GM12878 (cell line): ENCODE results near the gene TREH. TPM values are rescaled to one million over a fixed set of nuclear protein-coding genes. Genes with fewer than 3 reads are reported as not detected.

Experiments used
- REST ChIP-seq: IDR thresholded peaks from 2 replicates; pipeline ENCODE4 v1.6.1; 2012; ENCODE audit warnings: mild to moderate bottlenecking, low read depth, low read length
- STAT3 ChIP-seq: IDR thresholded peaks from 2 replicates; pipeline ENCODE4 v1.6.1; 2011; ENCODE audit warnings: low read depth, low read length, improper control_type of control experiment
- ZBTB40 ChIP-seq: fragments of 450-650 bp; IDR thresholded peaks from 2 replicates; pipeline ENCODE4 v1.6.1; 2016; ENCODE audit warnings: mild to moderate bottlenecking, moderate library complexity, borderline replicate concordance
- polyA plus RNA-seq, 11 experiments: library from polyadenylated mRNA; depleted of rRNA in 4 of 11; unstranded in 6 of 11; stranded (reverse) in 5 of 11; fragments of >200 nt; fragmentation: Nextera tagmentation in 4 of 11; fragmentation: Illumina TruSeq in 1 of 11; extraction: Ambion mirVana in 4 of 11; extraction: Trizol in 1 of 11; gene quantifications; 1 replicate in 1 of 11; 2 replicates in 10 of 11; pipeline versions ENCODE4 v1.2.1 to v1.2.3, GENCODE V29; 2011 to 2016; ENCODE audit warnings: inconsistent platforms in 2 of 11, missing spikeins in 2 of 11, low read depth in 1 of 11
- total RNA-seq, 4 experiments: library from RNA; depleted of rRNA in 3 of 4; stranded (reverse); fragments of >200 nt in 3 of 4; fragmentation: Illumina TruSeq in 1 of 4; extraction: Trizol in 1 of 4; gene quantifications; 2 replicates each; pipeline versions ENCODE4 v1.2.1 to v1.2.3, GENCODE V29; 2013 to 2021

Gene TREH
- total and polyA plus RNA-seq, 10 of the 15 experiments (the other 5 are each of a cell fraction or from before 2014, with no cell fraction given) = not detected

- no peak for TF ChIP-seq ZBTB40
- no peak for TF ChIP-seq STAT3
- no peak for TF ChIP-seq REST
- TF ChIP-seq, all 136 proteins: peak for 0
Measured at GRCh38 chr11:118625976-118626375, 53.5 kb downstream of the TREH start (continued).
